Muscle layer of colon (tissue), 2 donors: ENCODE results near the gene PELI1.

ENCODE experiments used
- H3K27ac ChIP-seq: one replicate; pipeline ENCODE4 v1.7.0; 2013; ENCODE audit warnings: low read depth, mild to moderate bottlenecking, low read length, moderate library complexity
- H3K27me3 ChIP-seq, 2 donors: one replicate each; pipeline ENCODE4 v1.7.0; 2013; ENCODE audit warnings: low read length in 2 of 2, mild to moderate bottlenecking in 2 of 2; ENCODE audit not compliant: insufficient read depth in 2 of 2, control insufficient read depth in 1 of 2
- H3K36me3 ChIP-seq: one replicate; pipeline ENCODE4 v1.7.0; 2013; ENCODE audit warnings: mild to moderate bottlenecking, low read length; ENCODE audit not compliant: insufficient read depth
- H3K4me1 ChIP-seq: one replicate; pipeline ENCODE4 v1.7.0; 2013; ENCODE audit warnings: mild to moderate bottlenecking, low read length; ENCODE audit not compliant: insufficient read depth
- H3K4me3 ChIP-seq, 2 donors: one replicate each; pipeline ENCODE4 v1.7.0; 2013; ENCODE audit warnings: low read length in 2 of 2, low read depth in 1 of 2, mild to moderate bottlenecking in 1 of 2, moderate library complexity in 1 of 2
- H3K9ac ChIP-seq: one replicate; pipeline ENCODE4 v1.7.0; 2013; ENCODE audit warnings: low read length
- H3K9me3 ChIP-seq: one replicate; pipeline ENCODE4 v1.7.0; 2013; ENCODE audit warnings: mild to moderate bottlenecking, low read length
- donor health status: abdominal sarcoma.
- donor health status: Adenocarcinoma of cecum.

The PELI1 gene

GRCh38 chr2:64173156-64174135, 29.2 kb upstream of the PELI1 start:
- Histone ChIP-seq H3K9me3 (no peaks in the 10 kb centered on the region), H3K9ac (no peak overlapping the region), H3K4me1 (peaks cover 11% of the 10 kb centered on the region), H3K27me3 (no peaks in the 10 kb centered on the region), H3K4me3 (no peak overlapping the region), H3K36me3 (no peaks in the 10 kb centered on the region), H3K27ac (no peak overlapping the region)

DNA sequence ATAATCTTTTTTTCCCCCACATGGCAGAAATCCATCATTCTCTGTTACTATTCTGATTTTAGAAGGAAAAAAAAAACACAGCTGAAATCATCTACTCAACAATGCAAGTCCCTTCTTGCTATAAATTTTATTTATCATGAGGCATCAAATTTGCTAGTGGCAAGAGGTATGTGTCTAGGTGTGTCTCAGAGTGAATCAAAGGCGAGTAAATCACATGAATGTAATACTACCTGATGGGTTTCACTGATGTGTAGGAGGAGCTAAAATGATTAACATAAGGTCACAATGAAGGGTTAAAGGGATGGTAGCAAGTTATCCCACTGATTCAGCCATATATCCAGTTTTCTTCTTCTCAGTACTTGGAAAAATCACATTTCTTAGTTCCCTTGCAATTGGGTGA, 24.5 kb upstream of the PELI1 start:
- H3K36me3 ChIP-seq = no peaks in the 10 kb centered on the region
- H3K27ac ChIP-seq = no peak overlapping the region
- H3K4me1 ChIP-seq = peaks cover 17% of the 10 kb centered on the region
- H3K27me3 ChIP-seq = no peaks in the 10 kb centered on the region
- H3K9ac ChIP-seq = no peak overlapping the region
- H3K4me3 ChIP-seq = no peak overlapping the region
- no peaks in the 10 kb centered on the region for H3K9me3 ChIP-seq

DNA sequence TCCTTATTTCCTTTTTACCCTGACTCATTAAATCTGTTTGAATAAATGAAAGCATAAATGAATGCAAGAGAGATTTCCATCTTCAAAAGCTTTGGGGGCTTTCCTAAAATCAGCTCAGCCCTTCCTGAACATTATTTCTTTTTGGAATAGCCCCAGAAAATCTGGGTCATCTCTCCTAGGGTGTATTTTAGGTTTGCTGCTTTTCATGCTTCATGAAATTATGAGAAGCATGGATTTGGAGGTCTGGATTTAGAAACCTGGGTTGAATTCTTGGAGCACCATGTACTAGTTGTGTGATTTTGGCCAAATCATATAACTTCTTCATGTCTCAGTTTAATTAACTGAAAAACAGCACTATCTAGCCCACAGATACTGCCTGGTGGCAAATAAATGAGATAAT, 24.0 kb upstream of the PELI1 start:
- no peaks in the 10 kb centered on the region for H3K9me3 ChIP-seq
- H3K4me3 ChIP-seq = no peak overlapping the region
- H3K27ac ChIP-seq = no peak overlapping the region

DNA sequence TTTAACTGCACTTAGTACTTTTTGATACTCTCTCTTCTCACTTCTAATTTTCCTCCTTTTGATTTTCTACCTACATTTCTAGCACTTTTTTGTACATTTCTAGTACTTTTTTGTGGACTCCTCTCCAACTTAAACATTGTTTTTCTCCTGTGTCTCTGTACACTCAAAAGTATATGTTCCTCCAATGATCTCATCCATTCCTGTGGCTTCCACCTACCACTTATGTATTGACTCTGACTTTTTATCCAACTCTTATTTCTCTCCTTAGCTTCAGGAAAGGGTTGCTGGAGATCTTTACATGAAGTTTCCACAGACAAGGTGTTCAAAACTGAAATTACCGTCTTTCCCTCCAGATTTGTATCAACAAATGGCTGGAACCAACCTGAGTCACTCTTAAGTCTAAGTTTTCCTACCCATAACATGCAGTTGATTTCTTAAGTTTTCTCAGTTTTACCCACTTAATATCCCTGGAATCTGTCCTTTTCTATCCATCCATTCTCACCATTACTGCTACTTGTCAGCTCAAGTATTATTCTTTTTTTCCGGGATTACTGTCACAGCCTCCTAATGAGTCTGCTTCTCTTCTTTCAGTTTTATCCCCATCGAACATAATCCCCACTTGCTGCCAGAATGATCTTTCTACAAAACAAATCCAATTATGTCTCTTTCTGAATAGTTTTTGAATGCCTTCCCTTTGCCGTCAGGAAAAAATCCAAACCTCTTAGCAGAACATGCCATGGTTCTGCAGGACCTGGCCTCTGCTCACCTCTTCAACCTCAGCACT, 22.6 kb upstream of the PELI1 start:
- H3K4me3 ChIP-seq = no peak overlapping the region

More for the DNA sequence above, 24.0 kb upstream of the PELI1 start:
- no peaks in the 10 kb centered on the region for H3K36me3 ChIP-seq
- H3K9ac ChIP-seq = no peak overlapping the region
- H3K27me3 ChIP-seq = no peaks in the 10 kb centered on the region
- peaks cover 17% of the 10 kb centered on the region for H3K4me1 ChIP-seq

GRCh38 chr2:64166212-64166611, 22.0 kb upstream of the PELI1 start:
- H3K4me1 ChIP-seq = peaks cover 17% of the 10 kb centered on the region
- H3K9ac ChIP-seq = no peak overlapping the region
- H3K27ac ChIP-seq = no peak overlapping the region
- no peaks in the 10 kb centered on the region for H3K36me3 ChIP-seq
- no peaks in the 10 kb centered on the region for H3K27me3 ChIP-seq
- H3K4me3 ChIP-seq = no peak overlapping the region
- no peaks in the 10 kb centered on the region for H3K9me3 ChIP-seq

More for the DNA sequence above, 22.6 kb upstream of the PELI1 start:
- H3K36me3 ChIP-seq = no peaks in the 10 kb centered on the region
- H3K27ac ChIP-seq = no peak overlapping the region
- H3K9me3 ChIP-seq = no peaks in the 10 kb centered on the region
- H3K27me3 ChIP-seq = no peaks in the 10 kb centered on the region
- H3K4me1 ChIP-seq = peaks cover 17% of the 10 kb centered on the region
- no peak overlapping the region for H3K9ac ChIP-seq

- Histone ChIP-seq H3K9me3 (no peaks in the 10 kb centered on the region), H3K4me3 (no peak overlapping the region), H3K4me1 (peaks cover 17% of the 10 kb centered on the region), H3K36me3 (no peaks in the 10 kb centered on the region), H3K9ac (no peak overlapping the region), H3K27ac (no peak overlapping the region), H3K27me3 (no peaks in the 10 kb centered on the region)
These were observed 21.5 kb upstream of the PELI1 start for GRCh38 chr2:64165706-64166105.

DNA sequence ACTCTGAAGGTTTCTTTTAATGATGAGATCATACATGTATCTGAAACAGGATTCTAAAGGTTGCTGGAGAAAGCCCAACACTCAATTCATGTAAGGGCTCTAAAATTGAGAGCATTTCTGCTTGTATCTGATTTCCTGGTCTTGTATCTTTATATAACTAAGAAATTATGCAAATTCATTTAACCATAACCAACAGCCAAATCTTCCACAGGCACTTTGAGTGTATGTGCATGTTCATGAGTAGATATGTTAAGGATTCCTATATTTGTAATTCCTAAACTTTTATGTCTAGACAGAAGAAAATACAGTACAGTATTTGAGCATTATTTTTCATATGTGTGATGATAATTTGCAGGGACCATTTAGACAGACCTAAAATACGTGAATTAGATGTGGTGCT, 20.4 kb upstream of the PELI1 start:
- Histone ChIP-seq H3K4me3 (no peak overlapping the region), H3K4me1 (peaks cover 15% of the 10 kb centered on the region), H3K9ac (no peak overlapping the region), H3K27ac (no peak overlapping the region), H3K9me3 (no peaks in the 10 kb centered on the region), H3K36me3 (no peaks in the 10 kb centered on the region), H3K27me3 (no peaks in the 10 kb centered on the region)

DNA sequence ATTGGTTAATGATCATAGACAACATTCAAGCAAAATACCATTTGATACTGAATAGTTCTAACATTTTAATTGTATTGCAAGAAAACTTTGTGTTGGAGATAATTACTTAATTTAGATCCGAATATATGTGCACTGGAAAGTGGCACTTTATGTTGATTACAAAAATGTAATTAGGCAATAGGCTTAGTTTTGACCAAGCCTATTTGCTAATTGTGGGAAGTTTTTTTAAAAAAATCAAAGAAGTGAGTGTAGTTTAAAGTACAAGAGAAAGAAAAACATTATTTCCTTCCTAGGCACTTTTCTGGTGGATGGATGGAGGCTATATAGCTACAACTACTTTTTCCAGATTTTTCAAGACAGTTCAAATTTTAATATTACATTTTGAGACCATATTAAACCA, 18.3 kb upstream of the PELI1 start:
- Histone ChIP-seq H3K4me1 (peaks cover 4% of the 10 kb centered on the region), H3K9me3 (no peaks in the 10 kb centered on the region), H3K27ac (no peak overlapping the region), H3K9ac (no peak overlapping the region), H3K4me3 (no peak overlapping the region), H3K36me3 (no peaks in the 10 kb centered on the region), H3K27me3 (no peaks in the 10 kb centered on the region)

GRCh38 chr2:64157792-64158191, 13.6 kb upstream of the PELI1 start:
- Histone ChIP-seq H3K9ac (no peak overlapping the region), H3K27me3 (no peaks in the 10 kb centered on the region), H3K4me3 (no peak overlapping the region), H3K9me3 (no peaks in the 10 kb centered on the region), H3K27ac (no peak overlapping the region), H3K36me3 (no peaks in the 10 kb centered on the region), H3K4me1 (peaks cover 4% of the 10 kb centered on the region)

- Histone ChIP-seq H3K9ac (no peak overlapping the region), H3K9me3 (no peaks in the 10 kb centered on the region), H3K36me3 (no peaks in the 10 kb centered on the region), H3K4me1 (peaks cover 4% of the 10 kb centered on the region), H3K27me3 (no peaks in the 10 kb centered on the region), H3K27ac (no peak overlapping the region), H3K4me3 (no peak overlapping the region)
These were observed 9.6 kb upstream of the PELI1 start for GRCh38 chr2:64153811-64154210.

DNA sequence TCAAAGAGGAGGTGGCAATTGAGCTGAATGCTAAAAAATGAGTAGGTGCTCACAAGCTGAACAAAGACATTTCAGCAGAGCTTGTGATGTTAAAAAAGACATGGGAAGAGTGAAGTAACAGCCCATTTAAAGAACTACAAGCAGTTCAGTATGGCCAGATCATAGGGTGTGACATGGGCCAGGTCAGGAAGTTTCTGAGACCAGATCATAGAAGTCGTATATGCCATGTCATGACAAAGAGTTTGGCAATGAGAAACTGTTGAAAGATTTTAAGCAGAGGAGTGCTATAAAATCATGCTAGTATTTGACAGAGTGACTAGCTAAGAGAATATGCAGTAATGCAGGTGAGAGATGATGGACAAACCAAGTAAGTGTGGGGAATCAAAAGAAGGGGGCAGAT, 7.3 kb upstream of the PELI1 start:
- Histone ChIP-seq H3K27me3 (no peaks in the 10 kb centered on the region), H3K27ac (no peak overlapping the region), H3K9me3 (no peaks in the 10 kb centered on the region), H3K9ac (no peak overlapping the region), H3K4me3 (no peak overlapping the region), H3K4me1 (no peaks in the 10 kb centered on the region), H3K36me3 (no peaks in the 10 kb centered on the region)
